ENCODE results near the gene USP47. TPM values are rescaled to one million over a fixed set of nuclear protein-coding genes. Genes with fewer than 3 reads are reported as not detected.
A peak's percentile ranks its signal among the peaks of the same experiment; 100 is the strongest.

Gene USP47
- total and polyA plus RNA-seq, 12 donors, result 36.9 to 107 (median 43.0) TPM

GRCh38 chr11:11985954-11986949, 144.5 kb downstream of the USP47 start:
- Histone ChIP-seq H3K4me3 (no peak overlapping the region), H3K4me1 (replicated peaks in 1 of 2) (peaks cover 0 to 14% of the 10 kb centered on the region in 2 donors), H3K36me3 (replicated peaks in 1 of 2) (no peaks in the 10 kb centered on the region), H3K9me3 (replicated peaks in 1 of 3) (no peaks in the 10 kb centered on the region), H3K27me3 (no peaks in the 10 kb centered on the region), H3K27ac (peak overlapping the region in 2 of 5 donors; percentile 10 to 73)
- 84 to 90% (median 86%) methylated on average over 9 of the region's 9 CpGs for WGBS, 4 donors
- intact Hi-C loops (cut with DNase I), result loop anchor here in 1 of 2 donors (10.0 kb wide), 1 partner anchor 49 kb away; no protein-coding TSS in a partner anchor
- DNase-seq, result peak in 2 of 7 donors; percentile 3 to 42
- TF ChIP-seq CTCF (IDR thresholded peaks at IDR 0.05) (no peak), POLR2A (IDR thresholded peaks at IDR 0.05) (no peak)

GRCh38 chr11:11987503-11988022, 145.8 kb downstream of the USP47 start:
- Histone ChIP-seq H3K4me1 (replicated peaks in 1 of 2) (peaks cover 0 to 14% of the 10 kb centered on the region in 2 donors), H3K9me3 (replicated peaks in 1 of 3) (no peaks in the 10 kb centered on the region), H3K27ac (peak overlapping the region in 2 of 5 donors; percentile 4 to 71), H3K27me3 (no peaks in the 10 kb centered on the region), H3K4me3 (no peak overlapping the region), H3K36me3 (replicated peaks in 1 of 2) (no peaks in the 10 kb centered on the region)
- DNase-seq, result peak in 1 of 7 donors; percentile 7
- no peak for TF ChIP-seq POLR2A (IDR thresholded peaks at IDR 0.05)
- peak in 5 of 6 experiments; percentile 20 to 50 (median 39) for TF ChIP-seq CTCF (IDR thresholded peaks at IDR 0.05)
- intact Hi-C loops (cut with DNase I), result loop anchor here in 1 of 2 donors (10.0 kb wide), 1 partner anchor 47 kb away; no protein-coding TSS in a partner anchor
- 75 to 92% (median 87%) methylated on average over 1 of the region's 1 CpG for WGBS, 4 donors

GRCh38 chr11:11988099-11988651, 146.4 kb downstream of the USP47 start:
- peaks cover 0 to 14% of the 10 kb centered on the region in 2 donors for H3K4me1 ChIP-seq (replicated peaks in 1 of 2)
- DNase-seq, result peak in 2 of 7 donors; percentile 15 to 41
- H3K4me3 ChIP-seq, result no peak overlapping the region
- H3K36me3 ChIP-seq (replicated peaks in 1 of 2), result no peaks in the 10 kb centered on the region
- 51 to 67% (median 61%) methylated on average over 2 to 7 of the region's 7 CpGs for WGBS, 4 donors
- intact Hi-C loops (cut with DNase I), result loop anchor here in 1 of 2 donors (10.0 kb wide), 1 partner anchor 47 kb away; no protein-coding TSS in a partner anchor
- no peaks in the 10 kb centered on the region for H3K27me3 ChIP-seq
- H3K9me3 ChIP-seq (replicated peaks in 1 of 3), result no peaks in the 10 kb centered on the region
- TF ChIP-seq POLR2A (IDR thresholded peaks at IDR 0.05), result no peak
- no peak for TF ChIP-seq CTCF (IDR thresholded peaks at IDR 0.05)
- peak overlapping the region in 2 of 5 donors; percentile 51 to 71 for H3K27ac ChIP-seq
